ENCODE data around the gene DNAAF5. TPM values are rescaled to one million over a fixed set of nuclear protein-coding genes. Genes with fewer than 3 reads are reported as not detected.

The DNAAF5 gene
- total RNA-seq, 4 donors from 2014 or later, result 26.8 to 75.8 (median 45.3) TPM

- TF ChIP-seq, protein P1, sequence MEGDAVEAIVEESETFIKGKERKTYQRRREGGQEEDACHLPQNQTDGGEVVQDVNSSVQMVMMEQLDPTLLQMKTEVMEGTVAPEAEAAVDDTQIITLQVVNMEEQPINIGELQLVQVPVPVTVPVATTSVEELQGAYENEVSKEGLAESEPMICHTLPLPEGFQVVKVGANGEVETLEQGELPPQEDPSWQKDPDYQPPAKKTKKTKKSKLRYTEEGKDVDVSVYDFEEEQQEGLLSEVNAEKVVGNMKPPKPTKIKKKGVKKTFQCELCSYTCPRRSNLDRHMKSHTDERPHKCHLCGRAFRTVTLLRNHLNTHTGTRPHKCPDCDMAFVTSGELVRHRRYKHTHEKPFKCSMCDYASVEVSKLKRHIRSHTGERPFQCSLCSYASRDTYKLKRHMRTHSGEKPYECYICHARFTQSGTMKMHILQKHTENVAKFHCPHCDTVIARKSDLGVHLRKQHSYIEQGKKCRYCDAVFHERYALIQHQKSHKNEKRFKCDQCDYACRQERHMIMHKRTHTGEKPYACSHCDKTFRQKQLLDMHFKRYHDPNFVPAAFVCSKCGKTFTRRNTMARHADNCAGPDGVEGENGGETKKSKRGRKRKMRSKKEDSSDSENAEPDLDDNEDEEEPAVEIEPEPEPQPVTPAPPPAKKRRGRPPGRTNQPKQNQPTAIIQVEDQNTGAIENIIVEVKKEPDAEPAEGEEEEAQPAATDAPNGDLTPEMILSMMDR (IDR thresholded peaks at IDR 0.05), result no peak
- no peak for TF ChIP-seq POLR2A (IDR thresholded peaks at IDR 0.05)
- DNase-seq, result no peak
- Histone ChIP-seq H3K9me3 (no peaks in the 10 kb centered on the region), H3K4me3 (no peak overlapping the region), H3K36me3 (no peaks in the 10 kb centered on the region), H3K27me3 (no peaks in the 10 kb centered on the region), H3K4me1 (peaks cover 0 to 40% (median 0%) of the 10 kb centered on the region in 4 donors), H3K27ac (peak overlapping the region in 2 of 4 donors; percentile 63 to 66)
Measured at GRCh38 chr7:824081-824480, 97.6 kb downstream of the DNAAF5 start.

DNA sequence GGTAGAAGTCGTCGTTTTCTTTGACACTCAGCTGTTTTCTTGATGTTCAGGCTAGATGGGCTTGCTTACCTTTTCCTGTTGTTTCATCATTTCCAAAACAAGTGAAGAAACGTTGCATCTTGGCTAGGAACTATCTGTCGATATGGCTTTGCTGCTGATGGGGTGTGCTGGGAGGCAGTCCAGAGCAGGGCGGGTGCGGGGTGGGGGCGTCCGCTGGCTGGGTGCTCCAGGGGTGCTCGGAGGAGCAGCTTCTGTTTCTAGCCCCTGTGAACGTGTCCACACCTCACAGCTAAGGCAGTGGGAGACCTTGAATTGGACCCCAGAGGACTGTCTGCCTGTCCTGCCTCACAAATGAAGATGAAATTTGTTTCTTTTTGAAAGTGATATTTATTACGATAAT lies 98.2 kb downstream of the DNAAF5 start:
- no peak overlapping the region for H3K4me3 ChIP-seq
- peak overlapping the region in 3 of 4 donors; percentile 55 to 66 (median 63) for H3K27ac ChIP-seq
- no peak for DNase-seq
- H3K27me3 ChIP-seq, result no peaks in the 10 kb centered on the region
- TF ChIP-seq, protein P1 (IDR thresholded peaks at IDR 0.05), result no peak
- no peak for TF ChIP-seq POLR2A (IDR thresholded peaks at IDR 0.05)
- no peaks in the 10 kb centered on the region for H3K9me3 ChIP-seq
- peaks cover 0 to 46% (median 0%) of the 10 kb centered on the region in 4 donors for H3K4me1 ChIP-seq
- no peaks in the 10 kb centered on the region for H3K36me3 ChIP-seq

DNA sequence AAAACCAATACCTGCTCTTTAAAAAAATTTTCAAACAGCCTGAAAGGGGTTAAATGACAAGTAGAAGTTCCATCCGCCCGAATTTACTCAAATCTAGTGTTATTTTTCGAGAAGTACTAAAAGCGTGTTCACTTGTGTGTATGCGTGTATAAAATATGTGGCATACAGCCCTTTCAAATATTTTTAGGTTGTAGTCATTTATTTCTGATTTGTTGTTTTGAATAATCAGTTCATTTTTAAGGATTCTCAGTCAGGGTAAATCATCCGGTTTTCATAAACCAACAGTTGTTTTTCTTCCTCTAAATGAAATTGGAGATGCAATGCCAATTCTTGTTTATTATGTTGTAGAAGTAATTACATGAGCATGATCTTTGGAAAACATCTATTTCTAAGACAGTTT lies 98.9 kb downstream of the DNAAF5 start:
- Histone ChIP-seq H3K27me3 (no peaks in the 10 kb centered on the region), H3K27ac (peak overlapping the region in 2 of 4 donors; percentile 55 to 66), H3K4me1 (peaks cover 0 to 53% (median under 1%) of the 10 kb centered on the region in 4 donors), H3K36me3 (no peaks in the 10 kb centered on the region), H3K9me3 (no peaks in the 10 kb centered on the region), H3K4me3 (no peak overlapping the region)
- TF ChIP-seq, protein P1 (IDR thresholded peaks at IDR 0.05), result no peak
- no peak for TF ChIP-seq POLR2A (IDR thresholded peaks at IDR 0.05)
- DNase-seq, result no peak

DNA sequence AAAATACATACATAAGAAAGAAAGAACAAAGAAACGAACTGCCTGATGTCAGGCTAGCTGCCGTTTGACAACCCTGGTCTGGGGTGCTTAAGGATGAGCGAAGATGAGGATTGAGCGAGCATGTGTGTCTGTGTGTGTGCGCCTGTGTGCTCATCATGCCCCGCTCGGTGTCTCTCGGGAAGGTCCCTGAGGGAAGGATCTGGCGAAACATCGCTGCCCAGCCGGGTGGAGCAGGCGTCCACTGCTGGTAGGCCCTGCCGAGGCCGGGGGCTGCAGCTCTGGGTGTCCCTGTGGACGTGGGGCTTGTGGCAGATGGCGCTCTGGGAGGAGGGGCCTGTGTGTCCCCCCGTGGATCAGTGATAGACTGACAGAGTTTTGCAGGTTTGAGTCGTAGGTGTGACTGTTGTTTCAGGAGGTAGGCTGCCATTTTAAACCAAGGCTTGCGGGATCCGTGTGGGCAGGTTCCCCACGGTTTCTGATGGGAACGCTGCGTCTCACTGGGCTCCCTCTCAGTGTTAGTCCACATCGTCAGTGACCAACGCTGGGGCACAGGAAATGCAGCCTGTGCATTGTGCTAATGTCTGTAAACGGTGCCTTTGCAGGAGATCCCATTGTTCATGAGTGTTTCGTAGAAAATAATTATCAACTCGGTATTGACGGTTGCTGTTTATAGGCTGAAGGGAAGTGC lies 99.9 kb downstream of the DNAAF5 start:
- H3K4me3 ChIP-seq, result no peak overlapping the region
- no peaks in the 10 kb centered on the region for H3K9me3 ChIP-seq
- TF ChIP-seq, protein P1 (IDR thresholded peaks at IDR 0.05), result no peak
- no peak for TF ChIP-seq POLR2A (IDR thresholded peaks at IDR 0.05)
- peak overlapping the region; percentile 27 to 66 (median 46) for H3K27ac ChIP-seq
- H3K36me3 ChIP-seq, result no peaks in the 10 kb centered on the region
- H3K4me1 ChIP-seq, result peaks cover 0 to 56% (median 5%) of the 10 kb centered on the region in 4 donors
- H3K27me3 ChIP-seq, result no peaks in the 10 kb centered on the region
- DNase-seq, result no peak

GRCh38 chr7:828793-829561 lies 102.5 kb downstream of the DNAAF5 start:
- Histone ChIP-seq H3K36me3 (no peaks in the 10 kb centered on the region), H3K27ac (no peak overlapping the region), H3K27me3 (no peaks in the 10 kb centered on the region), H3K4me3 (no peak overlapping the region), H3K4me1 (peaks cover 0 to 48% (median 10%) of the 10 kb centered on the region in 4 donors), H3K9me3 (no peaks in the 10 kb centered on the region)
- no peak for DNase-seq
- TF ChIP-seq, protein P1 (IDR thresholded peaks at IDR 0.05), result no peak
- TF ChIP-seq POLR2A (IDR thresholded peaks at IDR 0.05), result no peak
